BE2C (cell line): Measurements from ENCODE around the gene TSPAN19.

Source experiments
- DNase-seq: peaks from one replicate; pipeline ENCODE4 v3.0.0-alpha.2; 2020
- H3K27me3 ChIP-seq: fragments of 250-450 bp; sonication (Bioruptor Pico); 2 replicates; pipeline ENCODE4 v1.5.1; 2020; ENCODE audit warnings: mild to moderate bottlenecking
- H3K36me3 ChIP-seq: fragments of 250-450 bp; sonication (Bioruptor Pico); 2 replicates; pipeline ENCODE4 v1.5.1; 2020; ENCODE audit warnings: mild to moderate bottlenecking
- H3K4me1 ChIP-seq: fragments of 250-450 bp; sonication (Bioruptor Pico); 2 replicates; pipeline ENCODE4 v1.5.1; 2020
- H3K4me3 ChIP-seq: 2 replicates; pipeline ENCODE4 v1.5.1; 2011; ENCODE audit warnings: low read depth, low read length
- H3K9me3 ChIP-seq: fragments of 250-450 bp; sonication (Bioruptor Pico); 2 replicates; pipeline ENCODE4 v1.5.1; 2020
- TF ChIP-seq, protein P1 (sequence below): IDR thresholded peaks from 2 replicates; pipeline ENCODE4 v1.5.1; 2012; ENCODE audit warnings: mild to moderate bottlenecking, low read depth, low read length

The TSPAN19 gene

DNA sequence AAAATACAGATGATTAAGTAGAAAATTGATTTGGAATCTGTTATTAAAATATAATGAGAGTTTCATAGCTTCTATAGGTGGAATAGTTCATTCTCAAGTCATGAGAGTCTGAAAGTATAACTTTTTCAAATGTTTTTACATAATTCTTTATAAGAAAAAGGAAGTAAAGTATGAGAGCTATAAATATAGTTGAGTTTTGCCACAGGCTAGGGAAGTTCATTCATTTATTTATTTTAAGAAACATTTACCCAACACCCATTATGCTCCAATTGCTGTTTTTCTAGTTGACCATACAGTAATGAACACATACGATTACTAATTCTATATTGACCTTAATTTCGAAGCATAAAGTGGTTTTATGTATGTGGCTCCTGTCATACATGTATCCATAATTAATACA, 24.8 kb upstream of the TSPAN19 start:
- no peaks in the 10 kb centered on the region for H3K4me1 ChIP-seq
- H3K9me3 ChIP-seq = no peaks in the 10 kb centered on the region

DNA sequence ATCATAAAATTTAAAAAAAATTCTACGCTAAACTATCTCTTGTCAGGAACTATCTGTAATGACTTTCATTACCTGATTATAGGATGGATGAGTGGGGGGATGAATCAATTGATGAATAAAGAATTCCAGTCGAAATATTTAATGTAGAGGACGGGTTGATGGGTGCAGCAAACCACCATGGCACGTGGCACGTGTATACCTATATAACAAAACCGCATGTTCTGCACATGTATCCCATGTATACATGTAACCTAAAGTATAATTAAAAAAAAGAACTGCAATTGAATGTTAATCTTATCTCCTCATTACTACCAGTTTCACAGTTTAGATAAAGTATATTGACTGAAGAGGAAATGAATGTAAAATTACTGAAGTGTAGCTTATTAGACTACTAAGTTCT, 23.5 kb upstream of the TSPAN19 start:
- TF ChIP-seq, protein P1, sequence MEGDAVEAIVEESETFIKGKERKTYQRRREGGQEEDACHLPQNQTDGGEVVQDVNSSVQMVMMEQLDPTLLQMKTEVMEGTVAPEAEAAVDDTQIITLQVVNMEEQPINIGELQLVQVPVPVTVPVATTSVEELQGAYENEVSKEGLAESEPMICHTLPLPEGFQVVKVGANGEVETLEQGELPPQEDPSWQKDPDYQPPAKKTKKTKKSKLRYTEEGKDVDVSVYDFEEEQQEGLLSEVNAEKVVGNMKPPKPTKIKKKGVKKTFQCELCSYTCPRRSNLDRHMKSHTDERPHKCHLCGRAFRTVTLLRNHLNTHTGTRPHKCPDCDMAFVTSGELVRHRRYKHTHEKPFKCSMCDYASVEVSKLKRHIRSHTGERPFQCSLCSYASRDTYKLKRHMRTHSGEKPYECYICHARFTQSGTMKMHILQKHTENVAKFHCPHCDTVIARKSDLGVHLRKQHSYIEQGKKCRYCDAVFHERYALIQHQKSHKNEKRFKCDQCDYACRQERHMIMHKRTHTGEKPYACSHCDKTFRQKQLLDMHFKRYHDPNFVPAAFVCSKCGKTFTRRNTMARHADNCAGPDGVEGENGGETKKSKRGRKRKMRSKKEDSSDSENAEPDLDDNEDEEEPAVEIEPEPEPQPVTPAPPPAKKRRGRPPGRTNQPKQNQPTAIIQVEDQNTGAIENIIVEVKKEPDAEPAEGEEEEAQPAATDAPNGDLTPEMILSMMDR = no peak
- H3K27me3 ChIP-seq = peaks cover 24% of the 10 kb centered on the region
- no peaks in the 10 kb centered on the region for H3K9me3 ChIP-seq
- H3K4me3 ChIP-seq = no peak overlapping the region
- H3K4me1 ChIP-seq = no peaks in the 10 kb centered on the region
- DNase-seq = no peak
- H3K36me3 ChIP-seq = no peaks in the 10 kb centered on the region

More for the DNA sequence above, 24.8 kb upstream of the TSPAN19 start:
- no peak for DNase-seq
- Histone ChIP-seq H3K27me3 (peaks cover 16% of the 10 kb centered on the region), H3K36me3 (no peaks in the 10 kb centered on the region), H3K4me3 (no peak overlapping the region)
- TF ChIP-seq, protein P1 = no peak

DNA sequence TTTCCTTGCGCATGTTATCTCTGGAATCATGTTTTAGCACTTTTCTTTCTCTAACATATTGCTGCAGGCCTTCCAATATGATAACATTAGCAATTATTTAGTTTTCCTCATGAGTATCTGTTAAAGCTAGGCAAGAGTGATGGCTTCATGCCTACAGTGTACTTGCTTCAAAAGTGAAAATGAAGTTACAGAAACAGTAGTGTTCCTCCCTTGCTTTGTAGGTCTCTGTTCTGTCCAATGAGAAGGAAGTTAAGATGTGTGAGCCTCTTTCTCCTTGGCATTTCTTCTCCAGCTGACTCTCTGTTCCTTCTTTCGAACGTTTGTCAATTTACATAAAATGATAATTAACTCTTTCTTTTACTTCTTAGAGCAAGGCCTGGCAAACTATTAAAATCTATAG, 22.3 kb upstream of the TSPAN19 start:
- no peak for DNase-seq
- TF ChIP-seq, protein P1 = no peak
- no peaks in the 10 kb centered on the region for H3K4me1 ChIP-seq
- H3K27me3 ChIP-seq = peaks cover 32% of the 10 kb centered on the region
- no peak overlapping the region for H3K4me3 ChIP-seq
- H3K36me3 ChIP-seq = no peaks in the 10 kb centered on the region
- H3K9me3 ChIP-seq = no peaks in the 10 kb centered on the region

DNA sequence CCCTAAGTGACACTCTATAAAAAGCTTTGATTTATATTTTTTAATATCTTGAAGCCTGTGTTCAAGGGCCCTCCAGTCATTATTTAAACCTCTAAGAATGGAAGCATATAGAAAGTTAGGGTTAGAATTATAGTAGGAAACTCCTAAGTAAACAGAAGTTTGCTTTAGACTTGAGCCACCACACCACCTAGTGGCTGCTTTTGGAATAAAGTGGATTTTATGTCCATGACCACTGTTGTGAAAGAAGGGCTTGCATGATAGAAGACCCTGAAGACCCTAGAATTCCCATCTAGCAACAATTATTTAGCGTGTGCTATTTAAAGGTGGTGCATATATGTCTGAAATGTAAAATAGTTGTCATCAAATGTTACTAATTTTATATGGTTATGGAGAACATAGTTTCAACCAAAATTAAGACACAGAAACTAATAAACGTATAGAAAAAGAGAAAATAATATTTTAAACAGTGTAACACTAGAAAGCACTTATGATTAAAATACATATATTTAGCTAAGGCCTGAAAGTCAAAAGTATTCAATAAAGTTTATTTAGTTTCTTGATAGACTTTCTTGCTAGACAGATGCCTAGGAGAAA, 21.4 kb upstream of the TSPAN19 start:
- H3K4me3 ChIP-seq = no peak overlapping the region
- H3K9me3 ChIP-seq = no peaks in the 10 kb centered on the region
- H3K4me1 ChIP-seq = no peaks in the 10 kb centered on the region
- TF ChIP-seq, protein P1 = peak; percentile 85
- no peaks in the 10 kb centered on the region for H3K36me3 ChIP-seq
- DNase-seq = peak; percentile 57
- peaks cover 29% of the 10 kb centered on the region for H3K27me3 ChIP-seq

DNA sequence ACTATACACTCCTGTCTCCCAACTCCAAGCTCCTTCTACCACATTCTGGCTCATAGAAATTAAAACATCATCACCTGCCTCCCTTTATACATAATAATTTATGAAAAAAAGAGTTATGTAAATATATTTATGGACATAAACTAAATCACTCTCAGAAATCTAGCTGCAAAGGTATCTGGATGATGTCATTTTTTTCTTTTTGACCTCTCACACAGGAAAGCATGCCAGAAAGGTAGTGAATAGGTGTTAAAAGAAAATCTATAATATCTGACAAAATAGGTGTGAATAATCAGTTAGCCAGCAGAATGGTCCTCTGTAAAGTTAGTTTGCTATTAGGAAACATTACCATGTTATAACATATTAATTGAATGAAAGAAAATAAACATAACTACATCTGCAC, 7.8 kb upstream of the TSPAN19 start:
- Histone ChIP-seq H3K27me3 (peaks cover 5% of the 10 kb centered on the region; the same call in 1 of the 2 replicates), H3K4me3 (no peak overlapping the region), H3K9me3 (no peaks in the 10 kb centered on the region), H3K4me1 (no peaks in the 10 kb centered on the region), H3K36me3 (no peaks in the 10 kb centered on the region)
- no peak for DNase-seq
- TF ChIP-seq, protein P1 = no peak

DNA sequence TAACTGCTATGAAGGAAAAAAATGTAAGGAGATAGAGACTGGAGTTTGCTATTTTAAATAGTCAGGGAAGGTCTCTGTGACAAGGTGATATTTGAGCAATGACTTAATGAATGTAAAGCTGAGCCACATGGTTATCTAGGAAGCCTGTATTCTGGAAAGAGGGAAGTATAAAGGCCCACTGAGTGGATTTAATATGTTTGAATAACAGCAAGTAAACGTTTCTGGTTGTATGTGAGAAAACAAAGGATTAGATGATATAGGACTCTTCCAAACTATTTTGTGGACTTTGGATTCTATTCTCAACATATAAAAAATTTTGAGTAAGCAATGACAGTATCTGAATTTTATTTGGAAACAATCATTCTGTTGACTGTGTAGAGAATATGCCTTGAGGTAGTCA, 5.3 kb upstream of the TSPAN19 start:
- H3K4me1 ChIP-seq = no peaks in the 10 kb centered on the region
- H3K4me3 ChIP-seq = no peak overlapping the region
- no peaks in the 10 kb centered on the region for H3K9me3 ChIP-seq
- H3K27me3 ChIP-seq = peaks cover 5% of the 10 kb centered on the region; the same call in 1 of the 2 replicates
- TF ChIP-seq, protein P1 = no peak
- DNase-seq = no peak
- H3K36me3 ChIP-seq = no peaks in the 10 kb centered on the region
